ENCODE measurements around the gene PRR14. TPM values are rescaled to one million over a fixed set of nuclear protein-coding genes. Genes with fewer than 3 reads are reported as not detected.

Gene PRR14
- total and polyA plus RNA-seq, 10 of the 15 experiments (the other 5 are each of a cell fraction or from before 2014, with no cell fraction given): 2.5 to 66.8 (median 19.2) TPM

GRCh38 chr16:30660424-30661261, 9.9 kb downstream of the PRR14 start (continued):
- TF ChIP-seq, protein P1, sequence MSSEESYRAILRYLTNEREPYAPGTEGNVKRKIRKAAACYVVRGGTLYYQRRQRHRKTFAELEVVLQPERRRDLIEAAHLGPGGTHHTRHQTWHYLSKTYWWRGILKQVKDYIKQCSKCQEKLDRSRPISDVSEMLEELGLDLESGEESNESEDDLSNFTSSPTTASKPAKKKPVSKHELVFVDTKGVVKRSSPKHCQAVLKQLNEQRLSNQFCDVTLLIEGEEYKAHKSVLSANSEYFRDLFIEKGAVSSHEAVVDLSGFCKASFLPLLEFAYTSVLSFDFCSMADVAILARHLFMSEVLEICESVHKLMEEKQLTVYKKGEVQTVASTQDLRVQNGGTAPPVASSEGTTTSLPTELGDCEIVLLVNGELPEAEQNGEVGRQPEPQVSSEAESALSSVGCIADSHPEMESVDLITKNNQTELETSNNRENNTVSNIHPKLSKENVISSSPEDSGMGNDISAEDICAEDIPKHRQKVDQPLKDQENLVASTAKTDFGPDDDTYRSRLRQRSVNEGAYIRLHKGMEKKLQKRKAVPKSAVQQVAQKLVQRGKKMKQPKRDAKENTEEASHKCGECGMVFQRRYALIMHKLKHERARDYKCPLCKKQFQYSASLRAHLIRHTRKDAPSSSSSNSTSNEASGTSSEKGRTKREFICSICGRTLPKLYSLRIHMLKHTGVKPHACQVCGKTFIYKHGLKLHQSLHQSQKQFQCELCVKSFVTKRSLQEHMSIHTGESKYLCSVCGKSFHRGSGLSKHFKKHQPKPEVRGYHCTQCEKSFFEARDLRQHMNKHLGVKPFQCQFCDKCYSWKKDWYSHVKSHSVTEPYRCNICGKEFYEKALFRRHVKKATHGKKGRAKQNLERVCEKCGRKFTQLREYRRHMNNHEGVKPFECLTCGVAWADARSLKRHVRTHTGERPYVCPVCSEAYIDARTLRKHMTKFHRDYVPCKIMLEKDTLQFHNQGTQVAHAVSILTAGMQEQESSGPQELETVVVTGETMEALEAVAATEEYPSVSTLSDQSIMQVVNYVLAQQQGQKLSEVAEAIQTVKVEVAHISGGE (CRISPR knock-in tag; IDR thresholded peaks at IDR 0.05): no peak
- TF ChIP-seq CBFB (IDR thresholded peaks at IDR 0.05; ENCODE audit: low read depth): peak; percentile 97
- TF ChIP-seq BHLHE40 (IDR thresholded peaks at IDR 0.05; ENCODE audit: borderline replicate concordance in 1 of 2, low read depth in 2 of 2, low read length in 1 of 2): peak; percentile 39 to 45; a peak in 1 of 4 replicates
- TF ChIP-seq, protein P2, sequence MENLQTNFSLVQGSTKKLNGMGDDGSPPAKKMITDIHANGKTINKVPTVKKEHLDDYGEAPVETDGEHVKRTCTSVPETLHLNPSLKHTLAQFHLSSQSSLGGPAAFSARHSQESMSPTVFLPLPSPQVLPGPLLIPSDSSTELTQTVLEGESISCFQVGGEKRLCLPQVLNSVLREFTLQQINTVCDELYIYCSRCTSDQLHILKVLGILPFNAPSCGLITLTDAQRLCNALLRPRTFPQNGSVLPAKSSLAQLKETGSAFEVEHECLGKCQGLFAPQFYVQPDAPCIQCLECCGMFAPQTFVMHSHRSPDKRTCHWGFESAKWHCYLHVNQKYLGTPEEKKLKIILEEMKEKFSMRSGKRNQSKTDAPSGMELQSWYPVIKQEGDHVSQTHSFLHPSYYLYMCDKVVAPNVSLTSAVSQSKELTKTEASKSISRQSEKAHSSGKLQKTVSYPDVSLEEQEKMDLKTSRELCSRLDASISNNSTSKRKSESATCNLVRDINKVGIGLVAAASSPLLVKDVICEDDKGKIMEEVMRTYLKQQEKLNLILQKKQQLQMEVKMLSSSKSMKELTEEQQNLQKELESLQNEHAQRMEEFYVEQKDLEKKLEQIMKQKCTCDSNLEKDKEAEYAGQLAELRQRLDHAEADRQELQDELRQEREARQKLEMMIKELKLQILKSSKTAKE (IDR thresholded peaks at IDR 0.05; ENCODE audit: low read depth, poor library complexity, severe bottlenecking): peak; percentile 50
- TF ChIP-seq YY1 (IDR thresholded peaks at IDR 0.05; ENCODE audit: low read depth, low read length): 0 out of 2 replicates have a peak, but pooled peaks have one; percentile 47
- TF ChIP-seq ASH2L (IDR thresholded peaks at IDR 0.05; ENCODE audit: borderline replicate concordance, low read depth): no peak
- TF ChIP-seq, protein P3, sequence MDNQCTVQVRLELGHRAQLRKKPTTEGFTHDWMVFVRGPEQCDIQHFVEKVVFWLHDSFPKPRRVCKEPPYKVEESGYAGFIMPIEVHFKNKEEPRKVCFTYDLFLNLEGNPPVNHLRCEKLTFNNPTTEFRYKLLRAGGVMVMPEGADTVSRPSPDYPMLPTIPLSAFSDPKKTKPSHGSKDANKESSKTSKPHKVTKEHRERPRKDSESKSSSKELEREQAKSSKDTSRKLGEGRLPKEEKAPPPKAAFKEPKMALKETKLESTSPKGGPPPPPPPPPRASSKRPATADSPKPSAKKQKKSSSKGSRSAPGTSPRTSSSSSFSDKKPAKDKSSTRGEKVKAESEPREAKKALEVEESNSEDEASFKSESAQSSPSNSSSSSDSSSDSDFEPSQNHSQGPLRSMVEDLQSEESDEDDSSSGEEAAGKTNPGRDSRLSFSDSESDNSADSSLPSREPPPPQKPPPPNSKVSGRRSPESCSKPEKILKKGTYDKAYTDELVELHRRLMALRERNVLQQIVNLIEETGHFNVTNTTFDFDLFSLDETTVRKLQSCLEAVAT (IDR thresholded peaks at IDR 0.05): peak; percentile 79
- TF ChIP-seq CREM (IDR thresholded peaks at IDR 0.05; ENCODE audit: low read depth): peak; percentile 32; the same call in 1 of the 2 replicates
